H1 (cell line): ENCODE data around the gene FGF1. TPM values are rescaled to one million over a fixed set of nuclear protein-coding genes. Genes with fewer than 3 reads are reported as not detected.

Experiments used
- BCL11A ChIP-seq, 2 experiments: IDR thresholded peaks; one replicate each; pipeline ENCODE4 v1.6.1; 2011; ENCODE audit warnings: low read depth in 2 of 2, low read length in 2 of 2, mild to moderate bottlenecking in 2 of 2
- CBX5 ChIP-seq: fragments of 300-800, 300-1000 bp; sonication (generic); IDR thresholded peaks from 2 replicates; pipeline ENCODE4 v1.7.1; 2016; ENCODE audit warnings: antibody characterized with exemption, low read length, low read depth
- CBX8 ChIP-seq: fragments of 300-800, 300-1000 bp; sonication (generic); IDR thresholded peaks from 2 replicates; pipeline ENCODE4 v1.7.1; 2016; ENCODE audit warnings: low read depth, low read length, borderline replicate concordance
- EP300 ChIP-seq, 2 experiments: IDR thresholded peaks; 1 replicate in 1 of 2; 2 replicates in 1 of 2; pipeline ENCODE4 v1.6.1; 2011 to 2012; ENCODE audit warnings: low read depth in 2 of 2, low read length in 2 of 2, mild to moderate bottlenecking in 2 of 2, borderline replicate concordance in 1 of 2, inconsistent platforms in 1 of 2, moderate library complexity in 1 of 2
- KDM4A ChIP-seq: IDR thresholded peaks from one replicate; pipeline ENCODE4 v1.7.1; 2012; ENCODE audit warnings: low read depth, mild to moderate bottlenecking, moderate library complexity, low read length, inconsistent platforms; ENCODE audit not compliant: severe bottlenecking
- POLR2A ChIP-seq, 2 experiments: IDR thresholded peaks; 1 replicate in 1 of 2; 2 replicates in 1 of 2; pipeline ENCODE4 v1.6.1; 2011; ENCODE audit warnings: low read depth in 2 of 2, low read length in 2 of 2, mild to moderate bottlenecking in 2 of 2; ENCODE audit errors: control extremely low read depth in 1 of 2
- POU5F1 ChIP-seq: IDR thresholded peaks from 2 replicates; pipeline ENCODE4 v1.6.1; 2011; ENCODE audit warnings: low read depth, mild to moderate bottlenecking, low read length, moderate library complexity
- RNF2 ChIP-seq: fragments of 200-900, 300-1000 bp; sonication (generic); IDR thresholded peaks from 2 replicates; pipeline ENCODE4 v1.7.1; 2016; ENCODE audit warnings: borderline replicate concordance, low read depth, mild to moderate bottlenecking, antibody characterized with exemption, low read length; ENCODE audit not compliant: poor library complexity, severe bottlenecking; ENCODE audit errors: missing control alignments
- SAP30 ChIP-seq: fragments of 300-600 bp; sonication (generic); IDR thresholded peaks from 2 replicates; pipeline ENCODE4 v1.7.1; 2012; ENCODE audit warnings: low read length, moderate library complexity, mild to moderate bottlenecking, inconsistent platforms; ENCODE audit not compliant: insufficient read depth, insufficient replicate concordance
- polyA plus RNA-seq, 7 experiments: library from polyadenylated mRNA; depleted of rRNA in 3 of 7; stranded (reverse) in 5 of 7; unstranded in 2 of 7; fragments of >200 nt in 5 of 7; fragments of 200-250 nt in 2 of 7; gene quantifications; 1 replicate in 5 of 7; 2 replicates in 1 of 7; 4 replicates in 1 of 7; pipeline versions ENCODE4 v1.2.1 to v1.2.3, GENCODE V29; 2011 to 2013; ENCODE audit warnings: missing spikeins in 2 of 7, mixed read lengths in 2 of 7
- total RNA-seq: library from RNA; stranded (reverse); fragmentation: NEBNext Ultra II Directional; extraction: Animal tissue kit (Norgen Biotek cat#: 25700); gene quantifications from 2 replicates; pipeline ENCODE4 v1.2.1, GENCODE V29; 2021

The FGF1 gene
- total and polyA plus RNA-seq, 2 of the 8 experiments (the other 6 are each of a cell fraction or from before 2014, with no cell fraction given) = 0.30 to 0.50 TPM

- TF ChIP-seq POU5F1 (no peak), KDM4A (no peak), BCL11A (IDR thresholded peaks at IDR 0.05; ENCODE audit: low read depth in 2 of 2, low read length in 2 of 2) (no peak), EP300 (IDR thresholded peaks at IDR 0.05; ENCODE audit: borderline replicate concordance in 1 of 2, low read depth in 2 of 2, low read length in 2 of 2) (no peak), RNF2 (no peak), SAP30 (no peak), POLR2A (IDR thresholded peaks at IDR 0.05; ENCODE audit: control extremely low read depth in 1 of 2, low read depth in 2 of 2, low read length in 2 of 2) (no peak), CBX8 (no peak), CBX5 (no peak)
These were observed 85.1 kb downstream of the FGF1 start (continued) for GRCh38 chr5:142600611-142601358.
